Naive thymus-derived CD8-positive, alpha-beta T cell (primary cell): ENCODE data around the gene RASAL3. TPM values are rescaled to one million over a fixed set of nuclear protein-coding genes. Genes with fewer than 3 reads are reported as not detected.

Source experiments
- ATAC-seq, 2 donors: fragments of 150-1000 bp; cut with Tn5 transposase in 1 of 2; sonication (Bioruptor Pico), chemical (Tn5 transposase) in 1 of 2; 1 replicate in 1 of 2; 2 replicates in 1 of 2; pipeline ENCODE4 v1.10.0; 2021; ENCODE audit warnings: mild to moderate bottlenecking in 2 of 2, moderate library complexity in 2 of 2
- POLR2A ChIA-PET: fragments of 350-600 bp; sonication (Branson Sonifier 250); formaldehyde crosslinking; loops from one replicate; lab custom pipeline; 2021; ENCODE audit warnings: antibody characterized with exemption; lab: Charles Lee
- DNase-seq, 10 donors: peaks; one replicate each; pipeline versions ENCODE4 v3.0.0 to v3.0.0-alpha.2; 2020 to 2022
- H3K27ac Mint-ChIP-seq, 10 donors: one replicate each; pipeline ENCODE4 v1.8.0; 2020 to 2022; ENCODE audit warnings: mild to moderate bottlenecking in 10 of 10, mixed read lengths in 10 of 10, moderate library complexity in 4 of 10, inconsistent platforms in 1 of 10
- H3K27me3 Mint-ChIP-seq, 5 donors: one replicate each; pipeline ENCODE4 v1.8.0; 2021 to 2022; ENCODE audit warnings: mixed read lengths in 5 of 5
- H3K36me3 Mint-ChIP-seq, 3 donors: one replicate each; pipeline ENCODE4 v1.8.0; 2020 to 2022; ENCODE audit warnings: mixed read lengths in 3 of 3, mild to moderate bottlenecking in 2 of 3, inconsistent platforms in 1 of 3
- H3K4me1 Mint-ChIP-seq, 4 donors: one replicate each; pipeline ENCODE4 v1.8.0; 2021 to 2022; ENCODE audit warnings: mixed read lengths in 4 of 4
- H3K4me3 Mint-ChIP-seq, 10 donors: one replicate each; pipeline ENCODE4 v1.8.0; 2020 to 2022; ENCODE audit warnings: mild to moderate bottlenecking in 10 of 10, mixed read lengths in 10 of 10, moderate library complexity in 6 of 10, inconsistent platforms in 1 of 10
- H3K9me3 Mint-ChIP-seq, 9 donors: one replicate each; pipeline ENCODE4 v1.8.0; 2020 to 2022; ENCODE audit warnings: mixed read lengths in 9 of 9, mild to moderate bottlenecking in 3 of 9, inconsistent platforms in 1 of 9, moderate library complexity in 1 of 9
- polyA plus RNA-seq, 3 donors: library from polyadenylated mRNA; unstranded; fragments of 300-500 nt; fragmentation: Illumina TruSeq; gene quantifications; one replicate each; pipeline ENCODE4 v1.2.3, GENCODE V29; 2021
- total RNA-seq, 8 experiments: library from RNA in 2 of 8; stranded (reverse) in 2 of 8; gene quantifications; one replicate each; pipeline ENCODE4 v1.2.3 and lab custom pipeline; 2021 to 2026

RASAL3 gene
- total and polyA plus RNA-seq, 5 experiments from 2014 or later = 50.5 to 218 (median 159) TPM

DNA sequence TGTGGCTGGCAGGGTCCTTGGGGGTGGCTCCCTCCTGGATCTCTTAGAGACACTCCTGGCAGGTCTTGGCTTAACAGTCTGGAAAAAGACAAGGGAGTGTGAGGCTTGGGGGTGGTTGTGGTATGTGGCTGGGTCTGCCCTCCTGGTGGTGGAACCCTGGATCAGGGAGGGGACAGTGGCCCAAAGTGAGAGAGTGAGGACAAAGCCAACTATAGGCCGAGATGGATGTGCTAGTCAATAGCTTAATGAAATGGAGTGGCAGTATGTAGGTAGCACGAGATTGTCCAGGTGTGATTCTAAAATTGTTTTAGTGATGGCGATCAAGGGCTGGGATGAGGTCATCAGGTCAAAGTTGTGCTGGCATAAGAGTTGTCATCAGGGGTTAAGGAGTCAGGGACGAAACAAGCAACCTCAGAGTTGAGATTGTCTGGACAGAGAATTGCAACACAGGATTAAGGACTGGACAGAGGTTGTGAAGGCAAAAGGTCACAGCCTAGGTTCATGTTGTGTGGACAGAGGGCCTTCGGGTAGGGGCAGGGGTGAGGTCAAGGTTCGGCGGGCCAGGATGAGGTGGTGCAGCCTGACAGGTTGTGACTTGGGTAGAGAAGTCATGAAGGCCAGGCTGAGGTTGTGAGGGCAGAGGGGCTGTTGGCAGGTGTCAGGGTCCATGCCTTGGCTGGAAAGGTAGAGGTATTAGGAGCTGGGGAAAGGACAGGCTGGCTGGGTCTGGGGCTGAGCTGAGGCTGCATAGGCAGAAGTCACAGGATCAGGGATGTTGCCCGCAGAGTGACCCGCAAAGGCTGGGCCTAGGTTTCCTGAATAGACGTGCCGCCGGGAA, 4.5 kb upstream of the RASAL3 start:
- Mint-ChIP-seq H3K36me3 (no peaks in the 10 kb centered on the region), H3K27me3 (no peaks in the 10 kb centered on the region), H3K4me1 (peaks cover 34 to 64% (median 58%) of the 10 kb centered on the region in 4 donors), H3K4me3 (peak overlapping the region; percentile 78 to 96 (median 91)), H3K27ac (peak overlapping the region; percentile 22 to 94 (median 74)), H3K9me3 (no peaks in the 10 kb centered on the region)
- ATAC-seq (no peak), DNase-seq (no peak)
- POLR2A ChIA-PET = interaction anchor here (0.5 to 6.4 kb wide), 6 partner anchors 10 to 90 kb away, joined by 3 to 69 read pairs (median 6); partner anchors contain the start of genes AKAP8, AKAP8L and PGLYRP2

DNA sequence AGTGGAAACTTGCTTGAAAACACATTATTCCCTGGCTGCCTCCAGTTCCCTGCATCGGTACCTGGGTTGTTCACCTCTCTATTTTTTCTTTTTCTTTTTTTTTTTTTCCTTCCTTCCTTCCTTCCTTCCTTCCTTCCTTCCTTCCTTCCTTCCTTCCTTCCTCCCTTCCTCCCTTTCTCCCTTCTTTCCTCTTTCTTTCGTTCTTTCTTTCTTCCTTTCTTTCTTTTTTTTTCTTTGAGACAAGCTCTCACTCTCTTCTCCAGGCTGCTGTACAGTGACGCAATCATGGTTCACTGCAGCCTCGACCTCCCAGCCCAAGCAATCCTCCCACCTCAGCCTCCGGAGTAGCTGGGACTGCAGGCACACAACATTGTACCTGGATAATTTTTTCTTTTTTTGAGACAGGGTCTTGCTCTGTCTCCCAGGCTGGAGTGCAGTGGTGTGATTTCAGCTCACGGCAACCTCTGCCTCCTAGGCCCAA, 3.4 kb upstream of the RASAL3 start:
- Mint-ChIP-seq H3K27ac (peak overlapping the region in 9 of 10 donors; percentile 47 to 94 (median 90)), H3K4me3 (peak overlapping the region; percentile 14 to 94 (median 76)), H3K27me3 (no peaks in the 10 kb centered on the region), H3K36me3 (peaks cover 0 to 5% (median 4%) of the 10 kb centered on the region in 3 donors), H3K9me3 (no peaks in the 10 kb centered on the region), H3K4me1 (peaks cover 36 to 69% (median 61%) of the 10 kb centered on the region in 4 donors)
- DNase-seq (no peak), ATAC-seq (no peak)
- POLR2A ChIA-PET = interaction anchor here (0.6 to 6.4 kb wide), 9 partner anchors 16 to 135 kb away, joined by 3 to 69 read pairs (median 7); partner anchors contain the start of genes AKAP8L and BRD4

DNA sequence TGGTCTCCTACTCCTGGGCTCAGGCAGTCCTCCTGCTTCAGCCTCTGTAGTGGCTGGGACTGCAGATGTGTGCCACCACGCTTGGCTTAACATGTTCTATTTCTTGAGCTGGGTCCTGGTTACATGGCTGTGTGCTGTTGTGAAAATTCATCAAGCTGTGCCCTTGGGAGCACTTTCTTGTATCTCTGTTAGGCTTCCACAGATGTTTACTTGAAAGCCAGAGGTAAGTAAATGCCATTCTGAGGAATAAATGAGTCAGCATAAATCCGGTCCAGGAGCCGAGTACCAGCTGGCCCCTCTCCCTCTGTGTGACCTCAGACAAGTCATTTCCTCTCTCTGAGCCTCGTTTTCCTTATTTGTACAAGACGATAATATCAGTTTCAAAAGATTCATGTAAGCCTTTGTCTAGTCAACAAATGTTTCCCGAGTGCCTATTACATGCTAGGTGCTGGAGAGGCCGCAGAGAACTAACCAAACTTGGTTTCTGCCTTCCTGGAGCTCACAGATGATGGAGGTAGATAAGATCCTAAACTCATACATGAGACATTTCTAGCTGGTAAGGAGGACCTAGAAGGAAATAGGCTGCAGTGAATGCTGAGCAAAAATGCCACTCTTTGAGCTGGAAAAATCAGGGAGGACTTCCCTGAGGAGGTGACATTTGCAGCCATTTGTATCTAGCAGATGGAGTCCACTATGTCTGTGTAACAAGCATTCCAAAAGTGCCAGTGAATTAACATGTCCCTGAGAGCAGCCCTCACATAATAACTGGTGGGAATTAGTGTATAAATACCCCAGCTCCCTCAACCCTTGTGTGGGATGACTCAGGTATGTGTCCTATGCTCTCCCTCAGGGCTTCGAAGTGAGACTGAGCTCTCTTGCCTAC, 2.7 kb upstream of the RASAL3 start:
- POLR2A ChIA-PET = interaction anchor here (0.5 to 6.4 kb wide), 14 partner anchors 9 to 193 kb away, joined by 3 to 69 read pairs (median 6); partner anchors contain the start of genes AKAP8L and BRD4
- peaks cover 0 to 12% (median 4%) of the 10 kb centered on the region in 3 donors for H3K36me3 Mint-ChIP-seq
- peak overlapping the region in 9 of 10 donors; percentile 61 to 85 (median 71) for H3K4me3 Mint-ChIP-seq
- H3K27me3 Mint-ChIP-seq = no peaks in the 10 kb centered on the region
- DNase-seq = peak in 2 of 10 donors; percentile 27 to 31
- H3K27ac Mint-ChIP-seq = peak overlapping the region; percentile 55 to 94 (median 90)
- peak in 1 of 2 donors; percentile 16 for ATAC-seq
- H3K9me3 Mint-ChIP-seq = no peaks in the 10 kb centered on the region
- H3K4me1 Mint-ChIP-seq = peaks cover 36 to 74% (median 67%) of the 10 kb centered on the region in 4 donors

DNA sequence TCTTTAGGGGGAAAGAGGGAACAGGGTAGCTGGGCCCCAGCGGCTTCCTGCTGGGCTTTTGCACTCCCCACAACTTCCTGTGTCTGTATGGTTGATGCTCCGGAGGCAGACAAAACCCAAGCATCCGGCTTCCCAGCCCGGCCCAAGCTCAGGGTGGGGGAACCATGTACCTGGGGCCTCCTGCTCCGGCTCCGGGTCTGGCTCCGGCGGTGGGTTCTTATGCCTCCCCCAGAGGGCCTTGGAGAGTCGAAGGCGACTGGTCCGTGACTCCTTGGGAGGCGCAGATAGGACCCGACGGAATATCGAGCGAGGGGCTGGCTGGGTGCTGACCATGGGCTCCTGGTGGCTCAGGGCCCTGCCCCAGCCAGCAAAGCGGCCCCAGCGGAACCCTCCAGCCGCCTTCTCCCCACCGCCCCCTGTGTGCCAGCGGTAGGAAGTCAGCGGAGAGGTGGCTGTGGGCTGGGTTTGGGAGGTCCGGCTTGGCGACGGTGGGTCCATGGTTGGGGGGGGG, 428 bp downstream of the RASAL3 start:
- Mint-ChIP-seq H3K36me3 (peaks cover 0 to 39% (median 12%) of the 10 kb centered on the region in 3 donors), H3K27ac (peak overlapping the region; percentile 92 to 98 (median 96)), H3K27me3 (no peaks in the 10 kb centered on the region), H3K4me1 (peaks cover 30 to 76% (median 71%) of the 10 kb centered on the region in 4 donors), H3K9me3 (no peaks in the 10 kb centered on the region), H3K4me3 (peak overlapping the region; percentile 91 to 98 (median 94))
- ATAC-seq (peak; percentile 86 to 94), DNase-seq (peak; percentile 62 to 86 (median 78))
- POLR2A ChIA-PET = interaction anchor here (0.9 to 6.4 kb wide), 23 partner anchors 9 to 373 kb away, joined by 3 to 69 read pairs (median 6); partner anchors contain the start of genes AKAP8, AKAP8L, BRD4 and CYP4F22

DNA sequence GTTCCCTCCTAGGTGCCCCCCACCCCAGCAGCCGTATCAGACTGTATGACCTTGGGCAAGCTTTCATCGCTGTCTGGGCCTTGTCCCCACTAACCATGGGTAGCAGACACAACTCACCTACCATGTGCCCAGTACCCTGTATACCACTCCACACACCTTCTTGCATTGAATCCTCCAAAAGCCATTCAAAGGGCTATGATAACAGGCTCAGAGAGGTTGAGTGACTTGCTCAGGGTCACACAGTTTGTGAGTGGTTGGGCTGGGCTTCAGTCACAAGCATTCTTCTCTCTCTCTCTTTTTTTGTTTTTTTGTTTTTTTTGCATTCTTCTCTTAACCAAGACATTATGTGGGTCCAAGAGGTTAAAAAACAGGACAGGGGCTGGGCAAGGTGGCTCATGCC, 2.6 kb downstream of the RASAL3 start:
- Mint-ChIP-seq H3K36me3 (peaks cover 0 to 50% (median 12%) of the 10 kb centered on the region in 3 donors), H3K9me3 (no peaks in the 10 kb centered on the region), H3K27ac (peak overlapping the region; percentile 59 to 98 (median 91)), H3K4me3 (peak overlapping the region; percentile 39 to 98 (median 94)), H3K4me1 (peaks cover 17 to 57% (median 51%) of the 10 kb centered on the region in 4 donors), H3K27me3 (no peaks in the 10 kb centered on the region)
- POLR2A ChIA-PET = interaction anchor here (1.3 to 6.2 kb wide), 3 partner anchors 11 to 43 kb away, joined by 5 to 48 read pairs (median 38); partner anchors contain the start of genes AKAP8L and WIZ
- DNase-seq = no peak
- ATAC-seq = no peak

DNA sequence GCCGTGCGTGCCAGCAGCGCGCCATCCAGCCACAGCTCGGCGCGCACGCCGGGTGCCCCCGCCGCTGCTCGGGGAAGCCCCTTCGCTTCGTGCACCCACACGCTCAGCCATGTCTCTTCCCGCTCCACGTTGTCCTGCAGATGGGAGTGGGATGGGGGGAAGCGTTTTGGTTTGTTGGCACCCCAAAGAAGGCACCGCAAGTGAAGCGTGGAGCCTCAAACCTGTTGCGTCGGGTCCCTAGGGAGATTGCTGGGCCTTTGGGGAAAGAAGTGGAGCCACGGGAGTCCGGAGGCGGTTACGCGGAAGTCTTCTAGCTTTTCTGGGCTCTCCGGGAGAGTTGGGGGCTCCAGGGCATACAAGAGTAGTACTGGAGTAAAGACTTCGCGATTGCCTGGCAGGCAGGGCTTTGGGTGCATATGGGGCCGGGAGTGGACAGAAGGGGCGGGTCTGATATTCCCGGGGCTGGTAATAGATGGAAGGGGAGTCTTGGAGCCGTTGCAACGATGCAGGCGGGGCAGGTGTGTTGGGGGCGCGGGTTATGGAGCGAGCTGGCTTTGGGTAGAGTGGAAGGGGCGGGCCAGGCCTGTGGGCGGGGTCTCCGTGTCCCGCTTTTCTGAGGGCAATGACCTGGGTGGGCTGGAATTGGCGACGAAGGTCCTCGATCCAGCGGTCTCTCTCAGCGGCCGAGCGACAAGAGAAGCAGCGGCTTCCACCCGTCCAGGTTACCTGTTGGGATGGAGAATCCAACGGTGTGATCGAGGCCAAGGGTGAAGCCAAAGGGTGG, 6.5 kb downstream of the RASAL3 start:
- no peak overlapping the region for H3K4me3 Mint-ChIP-seq
- DNase-seq = peak in 1 of 10 donors; percentile 50
- peak overlapping the region in 4 of 10 donors; percentile 20 to 77 (median 42) for H3K27ac Mint-ChIP-seq
- no peak for ATAC-seq
- H3K9me3 Mint-ChIP-seq = no peaks in the 10 kb centered on the region
- H3K4me1 Mint-ChIP-seq = peaks cover 14 to 55% (median 41%) of the 10 kb centered on the region in 4 donors
- no peaks in the 10 kb centered on the region for H3K27me3 Mint-ChIP-seq
- POLR2A ChIA-PET = interaction anchor here (1.1 to 1.9 kb wide), 3 partner anchors 8 to 93 kb away, joined by 3 to 7 read pairs (median 4); partner anchors contain the start of gene AKAP8L
- peaks cover 0 to 76% (median 17%) of the 10 kb centered on the region in 3 donors for H3K36me3 Mint-ChIP-seq

DNA sequence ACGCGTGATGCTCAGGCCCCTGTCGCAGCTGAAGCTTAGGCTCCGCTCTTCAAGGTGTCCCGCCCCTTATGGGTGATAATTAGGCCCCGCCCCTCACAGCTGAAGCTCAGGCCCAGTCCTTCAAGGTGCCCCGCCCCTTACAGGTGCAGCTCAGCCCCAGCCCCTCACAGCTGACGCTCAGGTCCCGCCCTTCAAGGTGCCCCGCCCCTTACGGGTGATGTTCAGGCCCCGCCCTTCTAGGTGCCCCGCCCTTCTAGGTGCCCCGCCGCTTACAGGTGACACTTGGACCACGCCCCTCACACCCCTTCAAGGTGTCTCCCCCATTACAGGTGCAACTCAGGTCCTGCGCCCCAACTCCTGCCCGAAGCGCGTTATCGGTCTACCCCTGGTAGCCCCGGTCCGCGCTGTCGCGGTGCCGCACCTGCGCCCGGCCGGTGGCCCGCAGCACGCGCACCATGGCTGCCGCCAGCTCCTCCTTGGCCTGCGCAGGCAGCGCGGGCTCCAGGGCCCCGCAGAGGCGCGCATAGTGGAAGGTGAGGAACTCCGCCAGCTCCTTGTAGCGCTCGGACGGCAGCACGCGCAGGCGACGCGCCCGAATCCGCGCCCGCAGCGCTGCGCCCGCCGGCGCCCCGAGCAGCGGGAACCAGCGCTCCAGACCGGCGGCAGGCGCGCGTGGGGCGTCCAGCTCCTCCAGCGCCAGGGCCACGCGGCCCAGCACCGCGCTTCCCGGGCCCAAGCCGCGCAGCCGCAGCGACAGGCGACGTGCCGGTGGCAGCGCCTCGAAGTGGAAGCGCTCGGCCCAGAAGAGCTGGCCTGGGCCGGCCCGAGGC, 7.3 kb downstream of the RASAL3 start:
- Mint-ChIP-seq H3K27me3 (no peaks in the 10 kb centered on the region), H3K27ac (no peak overlapping the region), H3K9me3 (no peaks in the 10 kb centered on the region), H3K36me3 (peaks cover 0 to 74% (median 18%) of the 10 kb centered on the region in 3 donors), H3K4me1 (peaks cover 14 to 51% (median 33%) of the 10 kb centered on the region in 4 donors), H3K4me3 (no peak overlapping the region)
- ATAC-seq (peak; percentile 30 to 43), DNase-seq (peak in 1 of 10 donors; percentile 60)
- POLR2A ChIA-PET = interaction anchor here (1.1 to 2.3 kb wide), 4 partner anchors 9 to 94 kb away, joined by 3 to 9 read pairs (median 6); partner anchors contain the start of gene AKAP8L

DNA sequence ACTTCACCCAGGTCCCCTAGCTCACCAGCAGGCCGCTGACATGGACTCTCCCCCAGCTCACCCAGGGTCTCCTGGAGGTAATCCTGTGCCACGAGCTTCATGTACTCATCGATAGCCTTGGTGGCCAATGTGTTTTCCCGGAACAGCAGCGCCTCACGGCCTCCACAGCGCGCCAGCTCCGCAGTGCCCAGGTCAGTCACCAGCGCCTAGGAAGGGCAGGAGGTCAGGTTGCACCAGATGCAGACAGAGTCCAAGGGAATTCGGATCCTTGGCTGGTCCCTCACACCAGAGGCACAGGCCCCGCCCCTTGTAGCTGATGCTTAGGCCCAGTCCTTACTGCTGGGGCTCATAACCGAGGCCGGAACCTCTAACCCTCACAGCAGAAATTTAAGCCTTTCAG, 7.9 kb downstream of the RASAL3 start:
- no peaks in the 10 kb centered on the region for H3K27me3 Mint-ChIP-seq
- POLR2A ChIA-PET = interaction anchor here (0.6 to 2.3 kb wide), 5 partner anchors 9 to 95 kb away, joined by 3 to 9 read pairs (median 6); partner anchors contain the start of gene AKAP8L
- ATAC-seq (no peak), DNase-seq (no peak)
- H3K9me3 Mint-ChIP-seq = no peaks in the 10 kb centered on the region
- H3K4me1 Mint-ChIP-seq = peaks cover 14 to 48% (median 27%) of the 10 kb centered on the region in 4 donors
- peaks cover 0 to 74% (median 22%) of the 10 kb centered on the region in 3 donors for H3K36me3 Mint-ChIP-seq
- H3K27ac Mint-ChIP-seq = peak overlapping the region in 2 of 10 donors; percentile 20 to 73
- no peak overlapping the region for H3K4me3 Mint-ChIP-seq

DNA sequence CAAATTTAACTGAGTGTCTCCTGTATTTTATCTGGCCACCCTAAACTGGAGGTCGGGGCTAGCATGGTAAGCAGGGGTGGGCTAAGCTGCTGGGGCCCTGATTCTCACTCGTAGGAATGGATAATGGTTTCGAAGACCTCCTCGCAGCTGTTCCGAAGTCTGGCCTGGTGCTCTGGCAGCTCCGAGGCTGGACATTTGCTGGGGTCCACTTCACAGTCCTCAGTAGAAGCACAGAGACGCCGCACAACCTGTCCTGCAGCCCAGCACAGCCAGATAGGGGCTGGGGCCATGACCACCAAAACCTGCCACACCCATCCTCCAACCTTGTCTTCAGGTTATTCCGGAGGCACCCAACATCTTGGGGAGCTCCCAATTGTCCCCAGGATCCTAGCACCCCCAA, 8.3 kb downstream of the RASAL3 start:
- Mint-ChIP-seq H3K36me3 (peaks cover 0 to 74% (median 25%) of the 10 kb centered on the region in 3 donors), H3K27ac (peak overlapping the region in 5 of 10 donors; percentile 22 to 81 (median 56))

More for the DNA sequence above, 8.3 kb downstream of the RASAL3 start:
- Mint-ChIP-seq H3K27me3 (no peaks in the 10 kb centered on the region), H3K9me3 (no peaks in the 10 kb centered on the region), H3K4me1 (peaks cover 17 to 48% (median 28%) of the 10 kb centered on the region in 4 donors), H3K4me3 (no peak overlapping the region)
- POLR2A ChIA-PET = interaction anchor here (0.6 to 2.3 kb wide), 5 partner anchors 9 to 95 kb away, joined by 4 to 9 read pairs (median 6); partner anchors contain the start of gene AKAP8L
- no peak for ATAC-seq
- DNase-seq = no peak
